GM19193 (cell line): ENCODE results near the gene MRPL55.

ENCODE experiments used
- POLR2A ChIP-seq: IDR thresholded peaks from 4 replicates; pipeline ENCODE4 v1.6.1; 2011; ENCODE audit not compliant: insufficient read depth, insufficient read length; ENCODE audit errors: extremely low read depth

Gene MRPL55

DNA sequence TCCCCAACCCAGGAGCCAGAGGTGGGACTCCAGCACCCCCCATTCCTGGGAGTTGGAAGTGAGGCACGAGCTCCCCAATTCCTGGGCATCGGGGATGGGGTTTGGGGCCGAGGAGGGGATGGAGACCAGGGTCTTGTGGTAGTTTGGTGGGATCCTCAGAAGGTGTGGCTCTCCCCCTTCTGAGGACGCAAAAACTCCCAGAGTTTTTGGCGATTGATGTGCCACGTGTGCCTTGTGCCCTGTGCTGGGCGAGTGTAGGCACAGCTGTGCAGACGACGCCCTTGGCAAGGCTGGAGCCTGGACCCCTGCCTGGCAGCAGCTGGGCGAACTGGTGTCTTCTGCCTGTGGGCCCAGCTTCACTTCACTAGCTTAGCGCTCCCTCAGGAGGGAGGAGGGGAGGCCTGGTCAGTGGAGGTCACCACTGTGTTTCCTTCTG is 33.6 kb upstream of the MRPL55 start:
- no peak for TF ChIP-seq POLR2A

DNA sequence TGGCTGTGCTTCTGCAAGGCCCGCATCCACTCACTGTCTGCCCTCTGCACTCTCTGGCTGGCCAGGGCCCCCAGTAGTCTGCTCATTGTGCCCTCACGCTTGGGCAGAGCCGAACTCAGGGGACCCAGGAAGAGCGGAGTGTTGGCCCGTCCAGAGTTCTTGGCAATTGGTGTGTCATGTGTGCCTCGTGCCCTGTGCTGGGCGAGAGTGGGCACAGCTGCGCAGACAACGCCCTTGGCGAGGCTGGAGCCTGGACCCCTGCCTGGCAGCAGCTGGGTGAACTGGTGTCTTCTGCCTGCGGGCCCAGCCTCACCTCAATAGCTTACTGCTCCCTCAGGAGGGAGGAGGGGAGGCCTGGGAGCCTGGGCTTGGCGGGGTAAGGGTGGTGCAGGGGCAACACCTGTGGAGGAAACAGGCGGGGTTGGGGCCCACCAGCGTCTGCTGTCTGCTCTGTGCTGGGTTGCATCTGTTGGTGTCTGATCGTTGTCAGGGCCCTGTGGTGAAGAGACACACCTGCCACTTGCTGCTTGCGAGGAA is 33.1 kb upstream of the MRPL55 start:
- TF ChIP-seq POLR2A: no peak

DNA sequence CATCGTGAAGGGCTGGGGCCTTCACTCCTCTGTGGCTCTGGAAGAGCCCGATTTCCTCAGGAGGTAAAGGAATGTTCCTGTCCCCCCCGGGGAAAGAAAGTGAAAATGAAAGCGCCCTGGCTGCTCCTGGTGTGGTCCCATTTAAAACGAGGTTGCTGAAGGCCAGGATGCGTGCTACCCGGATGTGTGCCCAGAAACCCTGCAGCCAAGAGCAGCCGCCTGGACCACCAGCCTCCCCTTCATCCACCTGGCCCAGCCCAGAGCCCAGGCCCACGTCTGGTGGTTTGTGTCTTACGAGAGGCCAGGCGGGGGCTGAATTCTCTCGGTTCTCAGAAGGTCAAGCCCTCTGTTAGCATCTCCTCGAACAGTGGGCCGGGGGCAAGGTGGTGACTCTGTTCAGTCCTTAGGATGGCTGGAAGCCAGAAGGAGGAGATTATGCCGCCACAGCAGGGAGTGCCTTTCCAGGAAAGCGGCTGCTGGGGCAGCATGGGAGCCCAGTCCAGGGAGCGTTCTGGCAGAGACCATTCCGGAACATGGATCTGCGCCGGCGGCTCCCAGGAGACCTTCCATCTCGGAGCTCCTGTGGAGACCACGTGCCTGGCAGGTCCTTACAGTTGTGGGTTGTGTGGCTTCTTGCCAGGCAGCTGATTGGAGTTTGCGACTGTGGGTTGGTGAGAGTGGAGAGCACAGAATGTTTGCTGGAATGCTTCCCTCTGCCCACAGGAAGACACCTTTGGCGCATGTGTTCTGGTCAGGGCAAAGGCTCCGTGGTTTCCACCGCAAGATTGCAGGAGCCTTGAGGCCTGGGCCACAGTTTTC is 32.3 kb upstream of the MRPL55 start:
- no peak for TF ChIP-seq POLR2A

DNA sequence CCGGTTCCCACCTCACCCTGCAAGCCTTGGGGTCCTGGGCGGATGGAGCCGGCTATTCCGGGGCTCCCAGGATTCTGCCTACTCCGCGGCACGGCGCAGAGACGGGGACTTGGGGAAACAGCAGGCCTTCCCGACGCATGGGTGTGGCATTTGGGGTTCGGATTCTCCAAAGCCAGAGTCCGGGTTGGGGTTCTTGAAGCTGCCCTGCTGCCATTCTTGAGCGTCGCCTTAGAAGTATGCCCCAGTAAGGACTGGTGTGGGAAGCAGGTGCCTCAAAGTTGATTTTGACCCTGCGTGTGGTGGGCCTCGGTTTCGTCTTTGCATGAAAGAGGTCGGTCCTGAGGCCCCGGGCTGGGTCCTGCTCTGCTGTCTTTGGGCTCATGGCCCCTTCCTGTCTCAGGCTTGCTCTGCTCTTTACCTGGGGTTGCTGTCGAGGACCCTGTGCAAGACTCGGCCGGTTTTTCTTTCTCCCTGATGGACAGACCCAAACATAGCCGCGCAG is 31.7 kb upstream of the MRPL55 start:
- TF ChIP-seq POLR2A: no peak

- peak; percentile 94 for TF ChIP-seq POLR2A
Measured at GRCh38 chr1:228139931-228140723, 31.0 kb upstream of the MRPL55 start, which contains the start of gene GUK1. Gene GUK1 (plus strand): TSS chr1:228140279. CDS start chr1:228140303, 24 bp downstream.

DNA sequence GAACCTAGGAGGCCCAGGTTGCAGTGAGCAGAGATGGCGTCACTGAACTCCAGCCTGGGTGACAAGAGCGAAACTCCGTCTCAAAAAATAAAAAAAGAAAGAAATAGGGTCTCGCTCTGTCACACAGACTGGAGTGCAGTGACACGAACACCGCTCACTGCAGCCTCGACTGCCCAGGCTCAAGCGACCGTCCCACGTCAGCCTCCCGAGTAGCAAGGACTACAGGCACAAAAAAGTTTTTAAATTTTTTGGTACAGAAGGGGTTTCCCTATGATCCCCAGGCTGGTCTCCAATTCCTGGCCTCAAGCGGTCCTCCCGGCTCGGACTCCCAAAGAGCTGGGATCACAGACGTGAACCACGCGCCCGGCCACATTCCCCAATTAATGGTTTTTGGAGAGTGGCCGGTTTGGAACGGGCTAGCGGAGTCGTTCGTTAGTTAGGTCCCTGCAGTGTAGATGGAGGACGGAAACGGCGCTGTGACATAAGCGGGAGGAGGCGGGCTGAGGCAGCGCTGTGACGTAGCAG is 30.4 kb upstream of the MRPL55 start:
- no peak for TF ChIP-seq POLR2A

DNA sequence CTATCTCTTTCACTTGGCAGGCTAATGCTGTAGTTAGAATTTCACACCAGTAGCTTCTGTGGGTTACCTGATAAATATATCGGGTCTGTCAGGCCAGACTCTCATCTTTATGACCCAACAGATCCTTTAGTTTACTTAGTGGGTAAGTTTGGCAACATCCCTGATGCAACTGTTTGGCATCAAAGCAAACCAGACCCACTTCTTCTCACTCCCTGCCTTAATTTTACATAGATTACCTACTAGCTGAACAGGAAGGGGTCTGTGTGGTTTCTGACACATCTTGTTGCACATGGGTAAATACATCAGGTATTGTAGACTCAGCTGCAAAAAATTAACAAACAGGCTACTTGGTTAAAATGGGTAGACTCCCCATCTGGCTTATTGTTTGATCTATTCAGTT is 27.8 kb upstream of the MRPL55 start:
- TF ChIP-seq POLR2A: no peak

GRCh38 chr1:228134591-228134990 is 25.5 kb upstream of the MRPL55 start:
- TF ChIP-seq POLR2A: no peak

DNA sequence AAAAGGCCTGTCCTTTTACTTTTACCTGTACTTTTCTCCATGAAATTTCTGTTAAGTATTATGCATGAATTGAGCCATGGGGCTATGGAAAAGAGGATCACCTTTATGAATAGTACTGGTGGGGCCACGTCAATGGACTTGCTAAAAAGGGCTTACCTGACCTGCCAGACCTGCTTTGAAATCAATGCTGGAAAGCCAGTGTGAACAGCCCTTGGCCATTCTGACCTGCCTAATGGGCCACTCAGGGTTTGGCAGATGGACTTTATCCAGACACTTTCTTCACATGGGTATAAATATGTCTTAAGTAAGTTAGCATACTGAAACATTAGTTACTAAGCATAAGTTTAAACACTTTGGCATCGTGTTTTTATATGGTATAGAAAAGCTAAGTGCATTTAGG is 22.7 kb upstream of the MRPL55 start:
- TF ChIP-seq POLR2A: no peak

- no peak for TF ChIP-seq POLR2A
Measured at GRCh38 chr1:228125185-228125584, 16.1 kb upstream of the MRPL55 start.

- no peak for TF ChIP-seq POLR2A
Measured at GRCh38 chr1:228123505-228123904, 14.4 kb upstream of the MRPL55 start.

- TF ChIP-seq POLR2A: no peak
Measured at GRCh38 chr1:228122921-228123441, 13.9 kb upstream of the MRPL55 start.

GRCh38 chr1:228120857-228121489 is 11.9 kb upstream of the MRPL55 start:
- TF ChIP-seq POLR2A: no peak

- no peak for TF ChIP-seq POLR2A
Measured at GRCh38 chr1:228120351-228120750, 11.3 kb upstream of the MRPL55 start.

- no peak for TF ChIP-seq POLR2A
Measured at GRCh38 chr1:228118040-228118439, 8.9 kb upstream of the MRPL55 start.

DNA sequence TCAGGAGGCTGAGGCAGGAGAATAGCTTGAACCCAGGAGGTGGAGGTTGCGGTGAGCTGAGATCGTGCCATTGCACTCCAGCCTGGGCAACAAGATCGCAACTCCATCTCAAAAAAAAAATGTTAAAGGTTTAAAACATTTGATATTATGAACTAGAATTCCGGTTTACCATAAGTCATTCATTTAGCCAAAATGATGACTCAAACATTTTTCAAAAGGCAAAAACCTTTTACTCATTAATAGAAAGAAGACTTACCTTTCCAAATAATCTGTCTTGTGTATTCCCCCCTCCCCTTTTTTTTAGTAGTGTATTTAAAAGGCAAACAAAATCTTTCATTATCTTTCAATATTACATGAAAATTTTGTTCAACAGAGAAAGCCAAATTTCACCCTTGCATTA is 8.2 kb upstream of the MRPL55 start:
- TF ChIP-seq POLR2A: no peak
